Activated CD4-positive, alpha-beta T cell treated with anti-CD3 and anti-CD28 coated beads, Interleukin-2, amount 10 ng/mL, durations not matched to agents 24 days and 14 days (primary cell): Measurements from ENCODE around the gene APOA4. TPM values are rescaled to one million over a fixed set of nuclear protein-coding genes. Genes with fewer than 3 reads are reported as not detected.

ENCODE experiments used
- DNase-seq: peaks from one replicate; pipeline ENCODE4 v3.0.0; 2022
- H3K27ac Mint-ChIP-seq: one replicate; pipeline ENCODE4 v1.8.0; 2022; ENCODE audit warnings: mild to moderate bottlenecking, mixed read lengths
- H3K27me3 Mint-ChIP-seq: one replicate; pipeline ENCODE4 v1.8.0; 2022; ENCODE audit warnings: mixed read lengths
- H3K36me3 Mint-ChIP-seq: one replicate; pipeline ENCODE4 v1.8.0; 2022; ENCODE audit warnings: low read depth, mild to moderate bottlenecking, mixed read lengths
- H3K4me1 Mint-ChIP-seq: one replicate; pipeline ENCODE4 v1.8.0; 2021; ENCODE audit warnings: mixed read lengths
- H3K4me3 Mint-ChIP-seq: one replicate; pipeline ENCODE4 v1.8.0; 2022; ENCODE audit warnings: mild to moderate bottlenecking, moderate library complexity, mixed read lengths
- H3K9me3 Mint-ChIP-seq: one replicate; pipeline ENCODE4 v1.8.0; 2021; ENCODE audit warnings: mixed read lengths
- intact Hi-C: fragments of 100-400 bp; cut with micrococcal nuclease; formaldehyde crosslinking; loops from one replicate; pipeline ENCODE4 v1.15.1; 2023
- total RNA-seq: library from RNA; stranded (reverse); gene quantifications from 2 replicates; pipeline ENCODE4 v1.2.3, GENCODE V29; 2022

The APOA4 gene
- total RNA-seq, result not detected in 2 replicates

- intact Hi-C loops, result no loop called here
- Mint-ChIP-seq H3K9me3 (no peaks in the 10 kb centered on the region), H3K4me1 (no peaks in the 10 kb centered on the region), H3K27ac (no peak within 1 kb of the TSS), H3K27me3 (no peaks in the 10 kb centered on the region), H3K36me3 (no peaks in the 10 kb centered on the region), H3K4me3 (no peak within 1 kb of the TSS)
- DNase-seq, result no peak
These were observed at the start of gene APOA4 for GRCh38 chr11:116823031-116823843. Gene APOA4, minus strand, starts transcription at chr11:116823304. Its CDS starts 113 bp downstream, at chr11:116823191.

GRCh38 chr11:116871248-116871647 lies 48.1 kb upstream of the APOA4 start:
- DNase-seq, result no peak
- Mint-ChIP-seq H3K9me3 (no peaks in the 10 kb centered on the region), H3K36me3 (peaks cover 74% of the 10 kb centered on the region), H3K4me3 (no peak overlapping the region), H3K27ac (no peak overlapping the region), H3K4me1 (peaks cover 14% of the 10 kb centered on the region), H3K27me3 (no peaks in the 10 kb centered on the region)
- intact Hi-C loops, result no loop called here

GRCh38 chr11:116870054-116870453 lies 47.0 kb upstream of the APOA4 start:
- DNase-seq, result no peak
- peak overlapping the region; percentile 39 for H3K27ac Mint-ChIP-seq
- H3K9me3 Mint-ChIP-seq, result no peaks in the 10 kb centered on the region
- peaks cover 73% of the 10 kb centered on the region for H3K36me3 Mint-ChIP-seq
- H3K27me3 Mint-ChIP-seq, result no peaks in the 10 kb centered on the region
- H3K4me3 Mint-ChIP-seq, result no peak overlapping the region
- H3K4me1 Mint-ChIP-seq, result peaks cover 14% of the 10 kb centered on the region
- intact Hi-C loops, result no loop called here

- Mint-ChIP-seq H3K4me3 (no peak overlapping the region), H3K9me3 (no peaks in the 10 kb centered on the region), H3K4me1 (peaks cover 14% of the 10 kb centered on the region), H3K27ac (no peak overlapping the region), H3K36me3 (peaks cover 72% of the 10 kb centered on the region), H3K27me3 (no peaks in the 10 kb centered on the region)
- no peak for DNase-seq
- intact Hi-C loops, result no loop called here
These were observed 46.5 kb upstream of the APOA4 start for GRCh38 chr11:116869610-116870009.

GRCh38 chr11:116868066-116868465 lies 45.0 kb upstream of the APOA4 start:
- H3K27me3 Mint-ChIP-seq, result no peaks in the 10 kb centered on the region
- H3K4me1 Mint-ChIP-seq, result peaks cover 14% of the 10 kb centered on the region
- intact Hi-C loops, result no loop called here
- no peak overlapping the region for H3K4me3 Mint-ChIP-seq
- no peaks in the 10 kb centered on the region for H3K9me3 Mint-ChIP-seq
- peaks cover 69% of the 10 kb centered on the region for H3K36me3 Mint-ChIP-seq
- no peak overlapping the region for H3K27ac Mint-ChIP-seq
- DNase-seq, result no peak

GRCh38 chr11:116867619-116868018 lies 44.5 kb upstream of the APOA4 start:
- H3K4me3 Mint-ChIP-seq, result no peak overlapping the region
- H3K27me3 Mint-ChIP-seq, result no peaks in the 10 kb centered on the region
- H3K27ac Mint-ChIP-seq, result no peak overlapping the region
- intact Hi-C loops, result no loop called here
- H3K4me1 Mint-ChIP-seq, result peaks cover 14% of the 10 kb centered on the region
- H3K36me3 Mint-ChIP-seq, result peaks cover 67% of the 10 kb centered on the region
- H3K9me3 Mint-ChIP-seq, result no peaks in the 10 kb centered on the region
- DNase-seq, result no peak

- Mint-ChIP-seq H3K9me3 (no peaks in the 10 kb centered on the region), H3K36me3 (peaks cover 70% of the 10 kb centered on the region), H3K27me3 (no peaks in the 10 kb centered on the region), H3K27ac (no peak overlapping the region), H3K4me3 (no peak overlapping the region), H3K4me1 (peaks cover 14% of the 10 kb centered on the region)
- DNase-seq, result no peak
- intact Hi-C loops, result no loop called here
These were observed 43.8 kb upstream of the APOA4 start for GRCh38 chr11:116866804-116867455.

- peaks cover 15% of the 10 kb centered on the region for H3K4me1 Mint-ChIP-seq
- H3K36me3 Mint-ChIP-seq, result peaks cover 70% of the 10 kb centered on the region
- H3K4me3 Mint-ChIP-seq, result no peak overlapping the region
- H3K9me3 Mint-ChIP-seq, result no peaks in the 10 kb centered on the region
- DNase-seq, result no peak
- H3K27me3 Mint-ChIP-seq, result no peaks in the 10 kb centered on the region
- intact Hi-C loops, result no loop called here
- H3K27ac Mint-ChIP-seq, result no peak overlapping the region
These were observed 42.6 kb upstream of the APOA4 start for GRCh38 chr11:116865696-116866095.

- Mint-ChIP-seq H3K4me3 (no peak overlapping the region), H3K4me1 (peaks cover 6% of the 10 kb centered on the region), H3K27ac (no peak overlapping the region), H3K36me3 (peaks cover 64% of the 10 kb centered on the region), H3K27me3 (no peaks in the 10 kb centered on the region), H3K9me3 (no peaks in the 10 kb centered on the region)
- intact Hi-C loops, result no loop called here
- no peak for DNase-seq
These were observed 41.4 kb upstream of the APOA4 start for GRCh38 chr11:116864531-116864930.

GRCh38 chr11:116862951-116863350 lies 39.8 kb upstream of the APOA4 start:
- Mint-ChIP-seq H3K4me3 (no peak overlapping the region), H3K27ac (no peak overlapping the region), H3K4me1 (peaks cover 6% of the 10 kb centered on the region), H3K27me3 (no peaks in the 10 kb centered on the region), H3K9me3 (no peaks in the 10 kb centered on the region), H3K36me3 (peaks cover 70% of the 10 kb centered on the region)
- intact Hi-C loops, result no loop called here
- no peak for DNase-seq

GRCh38 chr11:116862185-116862584 lies 39.1 kb upstream of the APOA4 start:
- H3K27ac Mint-ChIP-seq, result no peak overlapping the region
- H3K36me3 Mint-ChIP-seq, result peaks cover 68% of the 10 kb centered on the region
- no peak overlapping the region for H3K4me3 Mint-ChIP-seq
- H3K9me3 Mint-ChIP-seq, result no peaks in the 10 kb centered on the region
- H3K27me3 Mint-ChIP-seq, result no peaks in the 10 kb centered on the region
- peaks cover 6% of the 10 kb centered on the region for H3K4me1 Mint-ChIP-seq
- intact Hi-C loops, result no loop called here
- no peak for DNase-seq

- Mint-ChIP-seq H3K9me3 (no peaks in the 10 kb centered on the region), H3K36me3 (peaks cover 66% of the 10 kb centered on the region), H3K27ac (no peak overlapping the region), H3K4me3 (no peak overlapping the region), H3K4me1 (peaks cover 7% of the 10 kb centered on the region), H3K27me3 (no peaks in the 10 kb centered on the region)
- intact Hi-C loops, result no loop called here
- DNase-seq, result no peak
These were observed 38.4 kb upstream of the APOA4 start for GRCh38 chr11:116861539-116861938.

- H3K27me3 Mint-ChIP-seq, result no peaks in the 10 kb centered on the region
- no peaks in the 10 kb centered on the region for H3K9me3 Mint-ChIP-seq
- H3K4me1 Mint-ChIP-seq, result peaks cover 15% of the 10 kb centered on the region
- H3K4me3 Mint-ChIP-seq, result no peak overlapping the region
- DNase-seq, result no peak
- H3K27ac Mint-ChIP-seq, result no peak overlapping the region
- intact Hi-C loops, result no loop called here
- peaks cover 70% of the 10 kb centered on the region for H3K36me3 Mint-ChIP-seq
These were observed 37.2 kb upstream of the APOA4 start for GRCh38 chr11:116860303-116860702.

GRCh38 chr11:116859175-116859574 lies 36.1 kb upstream of the APOA4 start:
- Mint-ChIP-seq H3K27ac (no peak overlapping the region), H3K9me3 (no peaks in the 10 kb centered on the region), H3K36me3 (peaks cover 67% of the 10 kb centered on the region), H3K27me3 (no peaks in the 10 kb centered on the region), H3K4me1 (peaks cover 22% of the 10 kb centered on the region), H3K4me3 (no peak overlapping the region)
- intact Hi-C loops, result no loop called here
- DNase-seq, result no peak
